ENCODE results near the gene PDE4D.

The PDE4D gene

DNA sequence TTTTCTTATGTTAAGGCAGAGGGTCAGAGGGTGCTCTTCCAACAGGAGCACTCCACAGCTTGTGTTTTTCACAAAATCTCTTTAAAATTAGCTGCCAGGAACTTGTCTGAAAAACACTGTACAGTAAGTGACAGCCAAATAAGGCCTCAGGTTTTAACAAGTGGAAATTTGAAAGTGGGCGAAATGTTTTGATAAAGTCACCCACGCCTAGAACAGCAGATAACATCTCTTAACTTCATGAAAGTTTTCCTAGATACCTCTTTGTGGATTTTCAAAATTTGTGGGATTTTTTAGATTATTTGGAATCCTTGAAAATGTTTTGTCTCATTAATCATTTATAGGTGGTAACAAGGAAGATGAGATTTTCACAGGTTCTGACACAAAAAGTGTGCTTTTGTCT lies 121.3 kb downstream of the PDE4D start:
- TF ChIP-seq, protein P1, sequence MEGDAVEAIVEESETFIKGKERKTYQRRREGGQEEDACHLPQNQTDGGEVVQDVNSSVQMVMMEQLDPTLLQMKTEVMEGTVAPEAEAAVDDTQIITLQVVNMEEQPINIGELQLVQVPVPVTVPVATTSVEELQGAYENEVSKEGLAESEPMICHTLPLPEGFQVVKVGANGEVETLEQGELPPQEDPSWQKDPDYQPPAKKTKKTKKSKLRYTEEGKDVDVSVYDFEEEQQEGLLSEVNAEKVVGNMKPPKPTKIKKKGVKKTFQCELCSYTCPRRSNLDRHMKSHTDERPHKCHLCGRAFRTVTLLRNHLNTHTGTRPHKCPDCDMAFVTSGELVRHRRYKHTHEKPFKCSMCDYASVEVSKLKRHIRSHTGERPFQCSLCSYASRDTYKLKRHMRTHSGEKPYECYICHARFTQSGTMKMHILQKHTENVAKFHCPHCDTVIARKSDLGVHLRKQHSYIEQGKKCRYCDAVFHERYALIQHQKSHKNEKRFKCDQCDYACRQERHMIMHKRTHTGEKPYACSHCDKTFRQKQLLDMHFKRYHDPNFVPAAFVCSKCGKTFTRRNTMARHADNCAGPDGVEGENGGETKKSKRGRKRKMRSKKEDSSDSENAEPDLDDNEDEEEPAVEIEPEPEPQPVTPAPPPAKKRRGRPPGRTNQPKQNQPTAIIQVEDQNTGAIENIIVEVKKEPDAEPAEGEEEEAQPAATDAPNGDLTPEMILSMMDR (IDR thresholded peaks at IDR 0.05; ENCODE audit: low read depth, low read length) = no peak
- Histone ChIP-seq H3K36me3 (no peaks in the 10 kb centered on the region), H3K9me3 (ENCODE audit: severe bottlenecking) (no peaks in the 10 kb centered on the region), H3K27me3 (ENCODE audit: insufficient read depth, low read depth, severe bottlenecking) (no peaks in the 10 kb centered on the region), H3K4me3 (ENCODE audit: low read depth, low read length) (no peak overlapping the region), H3K27ac (no peak overlapping the region)
- DNase-seq = no peak

DNA sequence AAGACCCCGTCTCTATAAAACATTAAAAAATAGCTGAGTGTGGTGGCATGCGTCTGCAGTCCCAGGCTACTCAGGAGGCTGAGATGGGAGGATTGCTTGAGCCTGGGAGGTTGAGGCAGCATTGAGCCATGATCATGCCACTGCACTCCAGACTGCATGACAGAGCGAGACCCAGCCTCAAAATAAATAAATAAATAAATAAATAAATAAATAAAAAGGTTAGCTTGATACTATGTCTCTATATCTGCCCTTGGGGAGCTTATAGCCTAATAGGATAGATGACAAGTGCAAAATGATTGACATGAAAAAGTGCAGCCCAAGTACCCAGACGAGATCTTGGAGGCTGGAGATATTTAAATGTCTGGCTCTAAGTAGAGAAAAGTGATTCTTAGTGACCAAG lies 122.6 kb downstream of the PDE4D start:
- no peak overlapping the region for H3K27ac ChIP-seq
- TF ChIP-seq, protein P1 (IDR thresholded peaks at IDR 0.05; ENCODE audit: low read depth, low read length) = no peak
- H3K27me3 ChIP-seq (ENCODE audit: insufficient read depth, low read depth, severe bottlenecking) = no peaks in the 10 kb centered on the region
- H3K9me3 ChIP-seq (ENCODE audit: severe bottlenecking) = no peaks in the 10 kb centered on the region
- H3K36me3 ChIP-seq = no peaks in the 10 kb centered on the region
- no peak for DNase-seq
- no peak overlapping the region for H3K4me3 ChIP-seq (ENCODE audit: low read depth, low read length)

DNA sequence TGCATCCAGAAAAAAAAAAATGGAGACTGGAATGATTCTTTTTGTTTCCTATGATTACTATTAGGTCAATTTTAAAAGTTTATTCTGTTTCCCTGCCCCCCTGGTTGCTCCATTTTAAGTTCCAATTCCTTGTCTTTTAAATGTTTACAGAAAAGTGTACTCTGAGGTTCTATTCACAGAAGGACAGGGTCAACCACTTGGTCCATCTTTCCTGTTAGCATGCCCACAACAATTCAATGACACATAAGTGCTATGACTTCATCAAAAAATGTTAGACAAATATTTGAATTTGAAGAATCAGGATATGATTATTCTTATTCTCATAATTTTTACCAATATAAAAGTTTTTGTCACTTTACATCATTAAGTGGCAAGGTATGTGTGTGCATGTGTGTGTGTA lies 123.7 kb downstream of the PDE4D start:
- TF ChIP-seq, protein P1 (IDR thresholded peaks at IDR 0.05; ENCODE audit: low read depth, low read length) = no peak
- no peak for DNase-seq
- H3K9me3 ChIP-seq (ENCODE audit: severe bottlenecking) = no peaks in the 10 kb centered on the region
- no peak overlapping the region for H3K4me3 ChIP-seq (ENCODE audit: low read depth, low read length)
- peaks cover 4% of the 10 kb centered on the region; the same call in 1 of the 2 replicates for H3K36me3 ChIP-seq
- H3K27me3 ChIP-seq (ENCODE audit: insufficient read depth, low read depth, severe bottlenecking) = no peaks in the 10 kb centered on the region
- no peak overlapping the region for H3K27ac ChIP-seq

DNA sequence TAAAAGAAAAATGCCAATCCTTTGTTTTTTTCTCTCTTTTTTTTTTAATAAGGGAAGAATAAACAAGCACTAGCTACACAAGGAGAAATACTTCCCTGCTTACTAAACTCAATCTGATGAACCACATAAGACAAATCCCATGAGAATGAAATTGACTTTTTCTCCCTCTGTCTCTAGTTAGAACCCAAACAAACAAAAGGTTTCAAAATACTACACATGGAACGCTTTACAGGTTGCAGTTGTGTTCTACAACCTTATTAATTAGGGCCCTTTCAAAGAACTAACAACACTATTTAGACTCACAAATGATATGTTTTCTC lies 124.5 kb downstream of the PDE4D start:
- Histone ChIP-seq H3K27me3 (ENCODE audit: insufficient read depth, low read depth, severe bottlenecking) (no peaks in the 10 kb centered on the region), H3K4me3 (ENCODE audit: low read depth, low read length) (peak overlapping the region; percentile 59), H3K27ac (peak overlapping the region; percentile 77), H3K36me3 (peaks cover 5% of the 10 kb centered on the region; the same call in 1 of the 2 replicates), H3K9me3 (ENCODE audit: severe bottlenecking) (no peaks in the 10 kb centered on the region)
- no peak for DNase-seq
- TF ChIP-seq, protein P1 (IDR thresholded peaks at IDR 0.05; ENCODE audit: low read depth, low read length) = no peak

DNA sequence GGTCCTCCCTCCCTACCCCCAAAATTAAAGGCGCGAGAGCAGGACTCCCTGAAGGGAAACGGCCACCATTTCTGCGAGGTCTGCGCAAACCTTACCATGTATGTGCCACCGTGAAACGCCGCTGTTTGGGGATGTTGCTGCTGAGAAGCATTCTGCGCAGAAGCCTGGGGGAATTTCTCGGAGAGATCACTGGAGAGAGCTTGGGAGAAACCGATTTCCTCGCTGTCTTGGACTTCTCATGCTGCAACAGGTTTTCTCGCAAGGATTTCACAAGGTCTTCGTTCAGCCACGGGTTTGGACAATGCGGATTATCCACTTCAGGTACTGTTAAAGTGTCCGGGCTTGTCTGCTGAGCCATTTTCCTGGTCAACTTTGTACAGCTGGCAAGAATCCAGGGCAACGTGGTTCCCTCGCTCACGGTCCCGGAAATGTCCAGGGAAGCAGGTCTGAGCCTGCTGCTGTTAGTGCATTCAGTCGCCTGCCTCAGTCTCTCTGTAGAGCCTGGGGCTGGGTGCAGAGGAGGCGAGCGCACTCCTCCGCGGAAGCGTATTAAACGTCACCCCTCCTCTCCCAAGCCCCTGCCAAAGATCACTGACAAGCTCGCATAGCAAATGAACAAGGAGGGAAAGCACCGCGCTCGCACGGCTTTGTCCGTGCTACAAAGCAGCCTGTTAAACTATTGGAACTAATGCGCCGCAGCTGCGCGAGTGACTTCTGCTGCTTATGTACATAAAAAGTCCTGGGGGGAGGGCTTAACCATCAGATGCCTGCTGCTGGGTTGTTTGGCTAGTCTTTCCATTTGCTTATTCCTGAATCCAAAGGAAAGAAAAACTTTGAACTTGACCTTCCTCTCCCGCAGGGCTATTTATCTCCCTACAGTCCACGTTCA lies 125.1 kb downstream of the PDE4D start:
- Histone ChIP-seq H3K4me3 (ENCODE audit: low read depth, low read length) (peak overlapping the region; percentile 59), H3K27ac (peak overlapping the region; percentile 77), H3K9me3 (ENCODE audit: severe bottlenecking) (no peaks in the 10 kb centered on the region), H3K36me3 (peaks cover 5% of the 10 kb centered on the region; the same call in 1 of the 2 replicates), H3K27me3 (ENCODE audit: insufficient read depth, low read depth, severe bottlenecking) (no peaks in the 10 kb centered on the region)
- peak; percentile 83 for DNase-seq
- TF ChIP-seq, protein P1 (IDR thresholded peaks at IDR 0.05; ENCODE audit: low read depth, low read length) = no peak
